Measurements from ENCODE around the gene NFATC2.

The NFATC2 gene

DNA sequence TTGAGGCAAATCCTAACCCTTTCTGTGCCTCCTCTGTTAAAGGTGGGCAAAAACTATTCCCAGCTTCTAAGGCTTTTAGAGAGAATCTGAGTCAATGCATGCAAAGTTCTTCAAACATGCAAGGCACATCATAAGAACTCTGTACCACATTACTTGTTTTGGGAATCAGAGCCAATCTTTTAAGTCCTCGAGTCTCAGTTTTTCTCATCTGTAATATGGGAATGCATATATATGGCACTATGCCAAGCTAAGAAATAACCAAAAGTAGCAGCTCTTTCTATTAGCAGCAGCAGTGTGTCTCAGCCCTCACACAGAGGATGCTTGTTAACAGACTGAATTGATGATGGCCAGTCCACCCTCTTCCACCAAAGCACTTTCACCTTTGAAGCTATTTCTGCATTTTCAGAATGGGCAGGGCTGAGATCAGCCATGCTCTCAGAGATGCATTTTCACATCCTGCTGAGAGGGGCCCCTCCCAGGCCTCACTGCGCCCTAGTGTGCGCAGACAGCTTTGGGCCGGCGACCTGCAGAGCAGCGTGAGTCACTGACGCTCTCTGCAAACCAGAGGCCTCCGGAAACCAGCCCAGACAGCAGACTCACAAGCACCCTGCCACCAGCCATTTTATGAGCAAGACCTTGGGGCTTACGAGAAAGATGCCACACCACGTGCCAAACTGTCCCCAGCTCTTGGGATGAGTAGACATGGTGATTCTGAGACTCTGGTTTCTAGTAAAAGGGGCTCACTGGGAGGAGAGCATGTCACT, 138.0 kb downstream of the NFATC2 start:
- no peak for DNase-seq

DNA sequence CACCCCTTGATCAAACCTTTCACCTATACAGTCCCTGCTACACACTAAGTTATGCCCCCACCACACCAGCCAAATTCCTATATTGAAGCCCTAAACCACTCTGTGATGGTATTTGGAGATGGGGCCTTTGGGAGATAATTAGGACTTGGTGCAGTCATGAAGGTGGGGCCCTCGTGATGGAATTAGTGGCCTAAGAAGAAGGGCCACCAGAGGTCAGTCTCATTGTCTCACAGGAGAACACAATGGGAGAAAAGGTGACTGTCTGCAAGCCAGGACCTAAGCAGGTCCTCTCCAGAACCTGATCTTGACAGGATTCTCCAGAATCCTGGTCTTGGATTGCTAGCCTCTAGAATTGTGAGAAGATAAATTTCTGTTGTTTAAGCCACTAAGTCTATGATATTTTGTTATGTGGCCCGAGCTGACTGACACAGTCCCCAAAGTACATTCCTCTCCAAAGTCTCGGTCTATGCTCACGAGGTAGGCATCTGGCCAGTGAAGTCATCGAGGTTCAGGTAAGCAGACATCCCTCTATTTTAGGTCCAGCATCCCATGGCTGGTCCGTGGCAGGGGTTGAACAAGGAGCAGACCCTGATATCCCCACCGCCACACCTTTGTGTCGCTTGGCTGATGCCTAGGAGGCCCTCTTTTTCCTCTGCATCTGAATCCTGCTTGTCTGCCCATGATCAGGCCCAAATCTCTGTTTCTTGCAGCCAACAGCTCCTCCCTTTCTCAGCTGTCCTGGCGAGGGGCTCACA, 138.9 kb downstream of the NFATC2 start:
- no peak for DNase-seq

DNA sequence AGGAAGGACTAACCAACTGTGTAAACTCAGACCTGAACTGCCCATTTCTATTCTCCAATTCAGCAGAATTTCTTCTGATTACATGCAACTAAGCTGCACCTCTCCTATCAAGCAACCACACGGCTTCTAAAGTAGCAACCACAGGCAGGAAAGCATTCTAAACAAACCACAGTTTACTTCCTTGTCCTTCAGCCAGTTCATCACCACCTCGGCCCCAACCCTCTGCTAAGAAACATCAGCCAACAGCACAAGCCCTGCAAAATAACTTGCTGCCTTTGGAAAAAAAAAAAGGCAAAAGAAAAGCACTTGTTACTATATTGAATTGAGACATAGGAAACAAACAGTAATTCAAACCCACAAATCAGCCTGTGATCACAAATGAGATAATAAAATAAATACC, 140.3 kb downstream of the NFATC2 start:
- DNase-seq, result no peak

DNA sequence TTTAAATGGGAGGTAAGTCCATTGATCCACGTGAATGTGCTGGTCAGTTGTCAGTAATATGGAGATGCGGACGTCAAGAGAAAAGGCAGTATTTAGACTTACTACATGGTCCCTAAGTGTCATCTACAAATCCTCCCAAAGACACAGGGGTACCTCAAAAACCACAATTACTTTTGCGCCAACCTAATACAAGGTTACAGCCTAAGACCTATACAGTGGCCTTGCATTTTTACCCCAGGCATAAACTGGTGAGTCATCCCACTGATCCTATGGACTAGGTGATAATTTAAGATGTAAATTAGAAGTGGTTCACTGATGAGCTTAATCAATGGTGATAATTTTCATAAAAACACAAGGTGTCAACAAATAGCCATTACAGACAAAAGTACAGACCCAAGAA, 141.0 kb downstream of the NFATC2 start:
- no peak for DNase-seq

DNA sequence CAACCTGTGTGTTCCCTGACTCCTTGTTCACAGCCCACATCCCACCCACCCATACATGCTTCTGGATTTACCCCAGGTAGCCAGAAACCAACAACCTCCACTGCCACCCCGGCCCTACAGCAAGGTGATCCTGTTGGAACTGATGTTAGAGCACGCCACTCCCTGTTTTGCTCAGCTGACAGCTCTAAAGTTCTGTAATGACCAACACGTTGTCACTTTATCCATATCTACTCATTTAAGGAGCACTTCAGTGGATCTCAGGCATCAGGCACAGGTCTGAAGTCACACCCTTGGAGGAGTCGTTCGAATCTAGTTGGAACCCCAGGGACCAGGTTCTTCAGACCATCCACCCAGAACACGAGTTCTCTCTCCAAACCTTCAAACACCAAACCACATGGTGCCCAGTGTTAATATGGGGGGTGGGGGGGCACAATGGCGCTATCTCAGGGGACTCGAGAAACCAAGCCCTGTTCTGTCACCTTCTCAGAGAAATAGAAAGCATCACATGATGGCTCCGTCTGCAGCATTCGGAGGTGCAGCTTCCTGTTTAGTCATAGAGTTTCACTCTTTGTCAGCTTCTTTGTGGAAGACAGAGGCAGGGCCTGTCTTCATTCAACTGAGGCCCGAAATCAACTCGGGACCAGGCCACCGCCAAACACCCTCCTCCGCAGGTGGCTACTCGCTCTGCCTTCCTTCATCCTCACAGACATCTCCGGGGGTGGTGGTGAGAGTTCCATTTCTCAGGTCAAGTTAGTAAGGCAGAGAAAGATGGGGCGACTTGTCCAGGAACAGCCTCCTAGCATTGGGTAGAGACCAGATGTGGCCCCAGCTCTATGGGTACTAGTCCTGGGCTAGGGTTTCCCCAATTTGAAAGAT, 142.2 kb downstream of the NFATC2 start:
- DNase-seq, result no peak

DNA sequence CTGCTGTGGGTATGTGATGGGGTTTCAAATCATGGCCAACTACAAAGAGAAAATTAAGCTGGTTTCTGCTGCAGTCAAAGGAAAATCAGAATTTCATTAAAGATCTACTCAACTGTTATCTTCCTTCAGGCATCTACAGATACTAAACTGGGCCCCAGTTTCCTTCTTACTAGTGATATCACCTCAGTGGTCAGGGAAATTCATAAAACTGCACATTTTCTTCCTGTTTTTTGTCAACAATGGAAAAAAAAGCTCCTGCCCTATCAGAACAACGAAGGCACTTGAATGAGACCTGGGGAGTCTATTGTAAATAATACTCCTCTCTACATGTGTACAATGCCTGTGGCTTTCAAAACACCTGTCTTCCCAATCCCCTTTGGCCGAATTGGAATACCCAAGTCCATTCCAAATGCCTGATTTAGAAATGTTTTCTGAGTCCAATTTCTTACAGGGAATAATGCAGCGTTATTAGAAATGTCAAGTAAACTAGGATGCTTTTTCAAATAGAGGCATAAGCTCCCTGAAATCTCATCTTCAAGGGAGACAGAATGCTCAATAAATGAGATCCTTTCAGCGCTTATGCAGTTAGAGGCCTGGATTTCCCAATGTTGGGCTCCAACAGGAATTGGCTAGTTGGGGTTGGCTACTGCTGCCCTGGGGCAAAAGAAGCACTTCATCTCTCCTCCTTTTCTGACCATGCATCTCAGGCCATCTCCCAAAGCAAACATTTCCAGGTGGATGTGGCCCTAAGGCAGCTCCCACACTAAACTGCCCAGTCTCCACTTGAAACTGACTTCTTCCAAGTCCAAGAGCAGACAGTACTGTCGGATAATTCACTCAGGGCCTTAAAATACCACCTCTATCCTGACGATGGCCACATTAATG, 143.3 kb downstream of the NFATC2 start:
- no peak for DNase-seq

DNA sequence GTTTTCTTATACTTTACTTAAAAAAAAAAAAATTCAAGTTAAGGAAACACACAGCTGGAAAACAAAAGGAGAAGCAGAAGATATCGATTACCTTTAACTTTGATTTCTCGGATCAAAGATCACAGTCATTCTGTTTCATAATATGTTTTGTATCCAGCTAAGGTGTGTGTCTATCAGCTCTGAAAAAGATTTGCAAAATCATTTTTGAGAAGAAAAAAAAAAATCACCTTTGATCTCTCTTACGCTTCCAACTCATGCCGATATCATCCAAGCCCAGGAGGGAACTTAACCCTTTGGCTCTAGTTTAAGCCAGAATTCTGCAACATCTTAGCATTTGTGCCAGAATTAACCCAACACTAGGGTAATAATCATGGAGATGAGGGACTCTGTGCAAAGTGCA, 144.0 kb downstream of the NFATC2 start:
- DNase-seq, result no peak

DNA sequence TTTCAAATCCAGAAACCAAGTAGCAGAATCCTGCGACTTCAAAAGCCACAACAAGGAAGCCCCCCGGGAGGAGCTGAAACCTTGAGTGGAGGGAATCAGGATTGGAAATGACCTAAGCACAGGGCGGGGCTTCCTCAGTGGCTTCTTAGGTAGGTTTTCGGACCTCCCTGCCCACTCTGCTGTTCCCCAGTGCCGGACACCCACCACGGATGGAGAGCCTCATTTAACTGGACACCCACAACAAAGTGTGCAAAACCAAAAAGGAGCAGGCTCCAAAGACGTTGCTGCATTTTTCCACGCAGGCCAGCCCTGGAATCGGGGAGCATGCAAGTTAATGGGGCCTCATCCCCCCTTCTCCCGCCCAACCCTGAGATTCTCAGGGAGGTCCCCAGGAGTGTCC, 144.4 kb downstream of the NFATC2 start:
- no peak for DNase-seq

DNA sequence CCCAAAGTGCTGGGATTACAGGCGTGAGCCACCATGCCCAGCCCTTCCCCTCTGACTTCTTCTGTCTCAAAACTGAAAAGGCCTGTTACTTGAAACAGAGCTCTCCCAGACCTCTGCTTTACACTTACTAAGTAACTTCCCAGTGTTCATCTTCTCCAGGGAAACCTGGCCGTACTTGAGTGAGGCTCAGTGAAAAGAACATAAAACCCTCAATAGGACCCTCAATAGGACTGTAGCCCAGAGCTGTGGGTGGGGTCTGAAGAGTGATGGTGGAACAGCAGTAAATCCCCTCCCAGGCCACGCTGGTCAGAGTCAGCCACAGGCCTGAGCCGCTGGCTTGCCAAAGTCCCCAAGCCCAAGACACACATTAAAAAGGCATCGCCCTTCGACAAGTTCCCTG, 145.4 kb downstream of the NFATC2 start:
- no peak for DNase-seq

DNA sequence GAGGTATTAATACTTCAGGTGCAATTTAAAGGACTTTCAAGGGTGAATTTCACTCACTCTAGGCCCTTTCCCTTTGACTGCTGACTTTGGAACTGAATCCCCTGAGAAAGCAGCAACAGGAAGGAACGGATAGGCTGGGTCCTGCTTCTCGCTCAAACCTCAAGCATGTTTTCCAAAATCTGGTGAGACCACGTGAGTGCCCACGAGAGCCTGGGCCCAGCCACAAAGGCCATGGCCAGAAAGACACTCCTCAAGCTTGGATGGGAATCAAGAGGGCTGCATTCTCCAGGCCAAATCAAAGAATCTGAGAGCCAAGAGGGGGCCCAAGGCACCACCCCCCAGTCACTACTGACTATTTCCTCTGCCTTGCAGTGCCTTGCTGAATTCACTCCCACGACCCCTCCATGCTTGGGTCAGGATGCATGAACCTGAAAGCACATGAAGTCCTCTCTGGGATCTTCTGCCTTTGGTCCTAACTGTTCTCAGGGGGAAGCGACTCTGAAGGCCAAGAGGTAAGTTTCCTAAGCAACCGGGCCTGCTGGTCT, 146.1 kb downstream of the NFATC2 start:
- DNase-seq, result no peak

DNA sequence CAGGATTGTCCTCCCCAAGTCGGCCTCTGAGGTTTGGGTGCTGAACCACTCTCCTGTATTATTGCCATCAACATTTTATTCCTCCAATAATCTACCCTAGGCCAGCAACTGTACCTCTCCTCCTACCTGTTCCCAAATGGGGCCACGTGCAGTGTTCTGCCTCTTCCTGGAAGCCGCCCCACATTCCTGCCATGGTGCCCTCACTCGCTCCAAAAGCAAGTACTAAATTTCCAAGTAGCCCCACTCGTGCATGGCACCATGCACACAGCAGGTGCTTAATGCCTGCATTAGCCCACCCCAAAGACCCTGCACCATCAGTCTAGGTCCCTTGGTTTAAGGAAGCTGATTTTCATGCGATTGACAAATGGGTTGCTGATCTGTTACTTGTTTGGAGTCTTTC, 147.8 kb downstream of the NFATC2 start:
- no peak for DNase-seq

DNA sequence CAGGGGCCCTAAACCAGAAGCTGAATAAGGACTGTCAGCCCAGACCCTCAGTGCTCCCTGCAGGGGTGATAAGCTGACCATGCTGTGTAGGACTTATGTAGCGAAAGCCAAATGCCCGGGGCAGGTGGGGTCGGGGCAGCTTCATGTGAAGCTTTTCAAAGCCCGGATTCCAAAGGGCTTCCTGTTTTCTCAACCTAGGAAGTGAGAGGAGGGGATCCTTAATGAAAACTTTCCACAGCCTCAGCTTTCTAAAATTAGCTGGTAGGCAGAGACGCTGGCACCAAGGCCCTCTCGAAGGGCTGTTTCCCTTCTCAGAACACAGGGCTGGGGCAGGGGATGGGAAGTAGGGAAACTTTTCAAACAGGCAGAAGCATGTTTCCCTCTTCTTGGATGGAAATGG, 148.9 kb downstream of the NFATC2 start:
- no peak for DNase-seq

DNA sequence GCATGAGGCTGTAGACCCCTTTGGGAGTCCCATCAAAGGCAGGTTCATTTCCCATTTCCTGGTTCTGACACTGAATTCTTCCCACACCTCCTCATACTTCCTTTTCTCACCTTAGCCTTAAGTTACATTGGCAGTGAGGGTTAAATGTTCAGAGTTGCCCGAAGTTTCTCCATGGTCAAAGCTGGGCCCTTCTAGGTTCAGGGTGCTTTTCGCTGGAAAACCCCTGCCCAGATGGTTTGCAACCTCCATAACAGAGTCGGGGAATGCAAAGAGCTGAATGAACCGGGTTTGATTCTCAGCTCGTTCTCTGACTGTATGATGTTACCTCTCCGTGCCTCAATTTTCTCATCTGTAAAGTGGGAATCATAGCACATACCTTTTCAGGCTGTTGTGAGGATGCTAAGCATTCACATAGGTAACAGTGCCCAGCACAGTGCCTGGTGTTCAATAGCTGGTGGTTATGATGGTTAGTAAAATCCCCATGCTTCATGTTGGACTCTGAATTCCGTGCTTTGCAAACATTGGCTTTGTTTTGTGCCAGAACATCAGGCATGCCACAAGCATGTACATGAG, 149.8 kb downstream of the NFATC2 start:
- DNase-seq, result no peak

DNA sequence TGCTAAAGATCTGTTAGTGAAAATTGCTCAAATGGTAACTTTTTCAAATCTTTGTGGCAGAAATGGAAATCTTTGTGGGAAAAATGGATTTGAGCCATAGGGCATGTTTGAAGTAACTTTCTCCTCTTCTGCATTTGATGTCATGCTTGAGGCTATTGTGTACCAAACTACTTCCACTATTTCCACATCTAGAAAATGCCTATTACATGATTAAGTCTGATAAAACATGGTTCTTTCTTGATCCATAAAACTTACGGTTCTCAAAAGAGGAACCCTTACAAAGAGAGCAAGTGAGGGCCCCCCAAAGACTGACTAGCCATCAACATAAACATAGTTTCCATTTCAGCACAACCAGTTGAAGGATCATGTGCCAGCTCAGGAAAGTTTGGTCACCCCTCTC, 150.6 kb downstream of the NFATC2 start:
- DNase-seq, result no peak

DNA sequence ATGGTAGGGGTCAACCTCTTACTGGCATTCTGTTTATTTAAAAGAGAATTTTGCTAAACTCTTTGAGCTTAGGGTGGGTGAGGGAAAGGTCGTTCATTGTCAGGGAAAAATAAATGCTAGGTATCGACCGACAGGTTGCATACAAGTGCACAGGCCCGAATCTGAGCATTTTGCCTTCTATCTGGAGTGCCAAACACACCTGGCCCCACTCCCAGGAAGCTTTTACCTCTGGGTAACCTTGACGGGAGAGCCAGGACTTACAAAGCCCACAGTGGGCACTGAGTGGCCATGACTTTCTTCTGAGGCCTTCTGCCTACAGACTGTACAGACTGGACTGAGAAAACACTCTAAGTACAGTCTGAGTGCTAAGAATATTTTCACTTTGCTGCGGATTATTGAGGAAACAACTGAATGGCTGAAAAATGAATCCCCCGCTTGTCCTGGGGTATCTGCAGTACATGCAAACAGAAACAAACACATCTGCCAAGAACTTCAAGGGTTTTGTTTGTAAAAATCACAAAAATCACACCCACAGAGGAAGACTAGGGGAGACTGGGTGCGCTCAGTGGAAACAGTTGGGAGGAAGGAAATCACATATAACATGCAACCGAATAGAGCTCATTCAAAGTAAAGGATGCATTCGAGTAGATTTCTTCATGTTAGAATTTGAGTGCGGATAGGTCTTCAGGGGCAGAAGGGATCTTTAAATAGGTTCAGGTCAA, 152.8 kb downstream of the NFATC2 start:
- DNase-seq, result no peak

DNA sequence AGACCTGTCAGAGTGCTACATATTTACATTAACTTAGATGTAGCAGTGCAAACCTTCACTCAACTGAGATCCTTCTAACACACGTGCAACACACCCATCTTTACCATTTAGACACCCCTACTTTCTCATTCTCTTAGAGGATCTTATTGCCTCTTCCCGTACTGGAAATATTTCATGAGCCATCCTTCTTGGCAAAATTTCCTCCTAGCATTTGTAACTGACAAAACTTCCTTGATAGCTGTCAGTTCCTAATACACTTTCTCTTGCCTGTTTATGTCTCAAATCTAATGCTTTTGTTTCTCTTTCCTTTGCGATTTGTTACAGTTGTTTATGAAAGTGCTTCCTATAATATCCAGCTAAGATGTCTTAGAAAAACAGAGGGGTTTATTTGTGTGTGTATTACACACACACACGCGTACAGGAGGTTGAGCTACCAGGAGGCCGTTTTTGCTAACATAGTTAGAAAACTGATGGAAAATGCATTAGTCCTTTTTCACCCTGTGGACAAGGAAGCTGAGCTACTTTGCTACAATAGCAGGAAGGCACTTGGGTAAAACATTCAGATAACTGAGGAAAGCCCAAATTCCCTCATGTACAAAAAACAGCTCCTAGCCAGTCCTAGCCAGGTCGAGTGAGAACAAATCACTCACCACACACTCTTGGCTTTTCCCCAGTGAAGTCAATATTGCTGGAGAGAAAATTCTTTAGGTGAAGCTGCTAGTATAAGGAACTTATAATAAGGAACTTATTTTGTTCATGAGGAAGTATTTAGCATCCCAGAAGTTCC, 153.6 kb downstream of the NFATC2 start:
- DNase-seq, result no peak

DNA sequence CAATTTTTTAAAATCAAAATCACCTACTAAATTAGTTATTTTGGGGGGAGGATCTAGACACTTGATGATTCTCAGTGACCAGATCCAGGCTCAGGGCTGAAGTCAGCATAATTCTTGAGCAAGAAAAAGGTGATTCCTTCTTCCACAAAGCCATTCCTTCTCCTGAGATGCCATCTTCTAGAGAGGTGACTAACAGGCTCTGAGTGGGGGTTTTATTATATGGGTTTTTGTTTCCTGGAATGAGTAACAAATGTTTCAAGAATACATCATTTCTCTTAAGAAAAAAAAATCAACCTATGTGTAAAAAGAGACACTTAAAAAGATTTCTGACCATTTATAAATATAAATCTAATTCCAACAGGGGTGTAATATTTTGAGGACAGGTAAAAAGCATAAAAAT, 154.3 kb downstream of the NFATC2 start:
- DNase-seq, result no peak

DNA sequence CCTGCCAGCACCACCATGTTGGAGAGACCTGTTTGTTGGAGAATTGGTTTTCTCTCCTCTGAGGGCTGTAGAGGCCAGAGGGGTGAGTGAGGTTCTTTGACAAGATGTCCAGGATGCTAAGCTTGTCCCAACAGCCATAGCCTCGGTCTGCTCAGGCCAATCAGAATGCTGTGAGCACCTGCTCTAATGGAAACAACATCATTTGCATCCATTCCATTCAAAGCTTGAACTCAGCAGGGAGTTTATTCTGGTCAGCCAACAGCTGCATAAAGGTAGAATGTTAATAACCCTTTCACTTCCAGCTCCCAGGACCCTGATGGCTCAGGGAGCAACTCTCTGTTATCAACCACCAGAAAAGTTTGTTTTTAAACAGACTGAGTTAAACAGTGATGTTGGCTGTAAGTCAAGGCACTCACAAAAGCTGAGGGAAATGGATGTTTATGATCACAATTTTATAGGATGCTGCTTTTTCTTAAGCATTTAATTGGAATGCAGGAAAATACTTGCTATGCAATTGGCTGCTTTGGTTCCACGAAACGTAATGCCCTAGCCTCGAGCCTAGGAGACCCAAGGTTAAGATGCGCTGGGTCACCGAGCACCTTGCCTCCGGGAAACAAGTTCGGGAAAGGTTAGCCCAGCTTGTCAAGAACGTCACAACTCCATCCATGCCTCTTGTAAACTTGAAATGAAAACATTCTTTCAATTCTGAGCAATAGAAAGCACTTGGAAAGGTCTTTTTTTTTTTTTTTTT, 155.2 kb downstream of the NFATC2 start:
- DNase-seq, result no peak

DNA sequence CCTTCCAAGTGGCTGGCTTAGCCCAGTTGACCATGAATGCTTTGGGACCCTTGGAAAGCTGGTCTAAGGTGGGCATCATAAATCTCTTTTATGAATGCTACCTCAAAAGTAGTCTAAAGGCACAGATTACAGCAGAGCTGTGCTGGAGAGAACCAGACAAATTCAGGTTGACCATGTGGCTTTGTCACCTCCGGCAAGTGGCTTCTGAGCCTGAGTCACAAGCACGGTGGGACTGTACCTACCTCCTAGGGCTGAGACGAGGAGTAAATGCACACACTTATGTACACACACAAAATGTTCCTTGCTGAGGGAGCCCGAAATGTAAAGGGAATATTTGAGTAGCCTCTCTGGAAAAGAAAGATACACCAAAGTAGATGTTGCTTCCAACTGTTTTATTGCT, 155.9 kb downstream of the NFATC2 start:
- no peak for DNase-seq
